Smooth muscle cell (in vitro differentiated cells): ENCODE results near the gene TRIM41. TPM values are rescaled to one million over a fixed set of nuclear protein-coding genes. Genes with fewer than 3 reads are reported as not detected.
A peak's percentile ranks its signal among the peaks of the same experiment; 100 is the strongest.

Experiments
- DNase-seq: peaks from one replicate; lab custom pipeline; 2025; ENCODE audit not compliant: unreplicated experiment; lab: John Stamatoyannopoulos, UW
- H2AFZ ChIP-seq: fragments of 200-600 bp; sonication (generic); 2 replicates; pipeline ENCODE4 v1.6.0; 2016; ENCODE audit warnings: antibody characterized with exemption, low read depth, mild to moderate bottlenecking
- H3F3A ChIP-seq: fragments of 200-600 bp; sonication (generic); 2 replicates; pipeline ENCODE4 v1.6.0; 2017; ENCODE audit warnings: antibody characterized with exemption, low read depth
- H3K27ac ChIP-seq: fragments of 200-600 bp; sonication (generic); 2 replicates; pipeline ENCODE4 v1.5.1; 2016; ENCODE audit warnings: low read depth, mild to moderate bottlenecking
- H3K27me3 ChIP-seq: fragments of 200-600 bp; sonication (generic); 2 replicates; pipeline ENCODE4 v1.6.1; 2016; ENCODE audit warnings: low read depth, mild to moderate bottlenecking
- H3K36me3 ChIP-seq: fragments of 200-600 bp; sonication (generic); 2 replicates; pipeline ENCODE4 v1.5.1; 2016; ENCODE audit warnings: low read depth
- H3K4me1 ChIP-seq: fragments of 200-600 bp; sonication (generic); 2 replicates; pipeline ENCODE4 v1.5.1; 2016; ENCODE audit warnings: low read depth
- H3K4me2 ChIP-seq: fragments of 200-600 bp; sonication (generic); 2 replicates; pipeline ENCODE4 v1.6.0; 2016; ENCODE audit warnings: mild to moderate bottlenecking
- H3K4me3 ChIP-seq: fragments of 200-600 bp; sonication (generic); 2 replicates; pipeline ENCODE4 v1.5.1; 2016; ENCODE audit warnings: mild to moderate bottlenecking
- H3K79me2 ChIP-seq: fragments of 200-600 bp; sonication (generic); 2 replicates; pipeline ENCODE4 v1.6.0; 2016; ENCODE audit warnings: low read depth, mild to moderate bottlenecking
- H3K9ac ChIP-seq: fragments of 200-600 bp; sonication (generic); 2 replicates; pipeline ENCODE4 v1.6.0; 2016; ENCODE audit warnings: low read depth
- H3K9me3 ChIP-seq: fragments of 200-600 bp; sonication (generic); replicated peaks from 2 replicates; pipeline ENCODE4 v1.5.1; 2016; ENCODE audit warnings: low read depth
- H4K20me1 ChIP-seq: fragments of 200-600 bp; sonication (generic); 2 replicates; pipeline ENCODE4 v1.6.0; 2016; ENCODE audit warnings: low read depth
- WGBS: methylation state at CpG from one replicate; pipeline ENCODE4 v1.1.7; 2016; ENCODE audit warnings: low lambda C conversion rate; 5-methylcytosine and 5-hydroxymethylcytosine counted together
- polyA plus RNA-seq: library from polyadenylated mRNA; unstranded; fragments of >200 nt; fragmentation: Nextera tagmentation; extraction: Ambion mirVana; gene quantifications from 2 replicates; pipeline ENCODE4 v1.2.1, GENCODE V29; 2016
- total RNA-seq: library from RNA; depleted of rRNA; stranded (reverse); fragments of >200 nt; gene quantifications from 2 replicates; pipeline ENCODE4 v1.2.3, GENCODE V29; 2014
- TF ChIP-seq, protein P1 (sequence below): fragments of 200-600 bp; sonication (generic); IDR thresholded peaks from 2 replicates; pipeline ENCODE4 v1.5.1; 2017; ENCODE audit warnings: borderline replicate concordance, mild to moderate bottlenecking, antibody characterized with exemption; ENCODE audit not compliant: insufficient read depth, poor library complexity, severe bottlenecking

TRIM41 gene
- total and polyA plus RNA-seq, 2 experiments from 2014 or later, result 2.4 to 7.5 TPM

DNA sequence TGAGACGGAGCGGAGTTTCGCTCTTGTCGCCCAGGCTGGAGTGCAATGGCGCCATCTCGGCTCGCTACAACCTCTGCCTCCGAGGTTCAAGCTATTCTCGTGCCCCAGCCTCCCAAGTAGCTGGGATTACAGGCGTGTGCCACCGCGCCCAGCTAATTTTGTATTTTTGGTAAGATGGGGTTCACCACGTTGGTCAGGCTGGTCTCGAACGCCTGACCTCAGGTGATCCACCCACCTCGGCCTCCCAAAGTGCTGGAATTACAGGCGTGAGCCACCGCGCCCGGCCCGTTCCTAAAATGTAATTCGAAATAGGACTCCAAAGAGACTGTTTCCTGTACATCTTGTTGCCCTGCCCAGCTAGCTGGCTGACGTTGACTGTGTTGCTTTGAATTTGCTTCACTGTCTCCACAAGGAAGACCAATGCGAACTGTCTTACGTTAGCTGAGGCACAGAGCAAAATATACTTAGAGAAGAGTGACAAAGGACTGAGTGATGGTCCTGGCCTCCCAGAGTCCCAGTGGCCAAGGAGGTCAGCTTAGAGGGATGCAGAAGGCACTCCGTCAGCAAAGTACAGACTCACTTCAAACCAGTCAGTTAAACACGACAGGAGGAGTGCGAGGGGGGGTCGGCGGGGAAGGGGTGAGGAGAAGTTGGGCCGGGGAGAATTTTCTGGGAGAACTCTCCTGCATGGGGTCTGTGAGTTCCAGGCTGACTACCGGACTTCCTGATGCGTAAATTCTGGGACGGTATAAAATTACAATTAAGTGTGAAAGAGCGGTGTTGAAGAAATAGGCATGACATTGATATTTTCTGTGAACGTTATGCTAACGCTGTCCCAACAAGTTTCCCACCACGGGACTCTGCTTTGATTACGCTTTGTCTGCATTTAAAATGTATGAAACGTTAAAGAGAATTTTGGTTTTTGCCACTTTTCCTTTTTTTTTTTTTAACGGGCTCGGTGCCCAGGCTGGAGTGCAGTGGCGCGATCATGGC lies 6.8 kb upstream of the TRIM41 start:
- Histone ChIP-seq H3K36me3 (no peaks in the 10 kb centered on the region), H3K4me1 (no peaks in the 10 kb centered on the region), H3K4me2 (peak overlapping the region; percentile 78), H3F3A (peaks cover 15% of the 10 kb centered on the region), H3K9me3 (no peaks in the 10 kb centered on the region), H3K27ac (no peak overlapping the region), H3K9ac (no peak overlapping the region), H3K79me2 (no peaks in the 10 kb centered on the region), H3K4me3 (peak overlapping the region; percentile 47), H4K20me1 (no peaks in the 10 kb centered on the region), H3K27me3 (no peaks in the 10 kb centered on the region), H2AFZ (no peak overlapping the region)
- WGBS, result 61% methylated on average over 44 of the region's 44 CpGs
- TF ChIP-seq, protein P1, sequence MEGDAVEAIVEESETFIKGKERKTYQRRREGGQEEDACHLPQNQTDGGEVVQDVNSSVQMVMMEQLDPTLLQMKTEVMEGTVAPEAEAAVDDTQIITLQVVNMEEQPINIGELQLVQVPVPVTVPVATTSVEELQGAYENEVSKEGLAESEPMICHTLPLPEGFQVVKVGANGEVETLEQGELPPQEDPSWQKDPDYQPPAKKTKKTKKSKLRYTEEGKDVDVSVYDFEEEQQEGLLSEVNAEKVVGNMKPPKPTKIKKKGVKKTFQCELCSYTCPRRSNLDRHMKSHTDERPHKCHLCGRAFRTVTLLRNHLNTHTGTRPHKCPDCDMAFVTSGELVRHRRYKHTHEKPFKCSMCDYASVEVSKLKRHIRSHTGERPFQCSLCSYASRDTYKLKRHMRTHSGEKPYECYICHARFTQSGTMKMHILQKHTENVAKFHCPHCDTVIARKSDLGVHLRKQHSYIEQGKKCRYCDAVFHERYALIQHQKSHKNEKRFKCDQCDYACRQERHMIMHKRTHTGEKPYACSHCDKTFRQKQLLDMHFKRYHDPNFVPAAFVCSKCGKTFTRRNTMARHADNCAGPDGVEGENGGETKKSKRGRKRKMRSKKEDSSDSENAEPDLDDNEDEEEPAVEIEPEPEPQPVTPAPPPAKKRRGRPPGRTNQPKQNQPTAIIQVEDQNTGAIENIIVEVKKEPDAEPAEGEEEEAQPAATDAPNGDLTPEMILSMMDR, result no peak
- no peak for DNase-seq

DNA sequence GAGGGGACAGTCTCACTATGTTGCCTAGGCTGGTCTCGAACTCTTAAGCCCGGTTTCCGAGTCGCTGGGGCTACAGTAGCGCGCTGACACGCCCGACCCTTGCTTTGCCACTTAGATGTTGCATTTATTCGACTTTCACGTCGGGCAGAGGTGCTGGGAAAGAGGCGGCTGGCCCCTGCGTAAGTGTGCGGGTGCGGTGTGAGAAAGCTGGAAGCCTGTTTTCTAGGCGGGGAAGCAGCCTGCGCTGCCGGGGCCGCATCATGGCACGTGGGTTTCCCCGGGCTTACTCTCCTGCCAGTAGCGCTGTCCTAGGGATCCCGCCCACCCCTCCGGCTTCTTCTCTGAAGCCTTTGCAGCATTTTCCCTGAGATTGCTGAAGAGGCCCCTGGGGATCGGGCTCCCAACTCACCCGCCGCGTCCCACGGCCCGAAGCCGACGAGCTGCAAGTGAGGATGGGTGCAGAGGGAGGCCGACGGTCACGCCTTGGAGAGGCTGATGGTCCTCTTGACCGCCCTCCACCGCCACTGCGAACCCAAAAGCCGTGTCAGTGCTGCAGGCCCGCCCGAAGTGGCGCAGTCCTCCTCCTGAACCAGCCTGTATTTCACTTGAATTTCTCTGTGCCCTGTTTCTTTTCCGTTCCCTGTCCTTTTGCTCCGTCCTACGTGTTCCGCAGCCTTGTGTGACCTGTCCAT lies 5.8 kb upstream of the TRIM41 start:
- no peaks in the 10 kb centered on the region for H3K9me3 ChIP-seq
- DNase-seq, result no peak
- no peak overlapping the region for H3K27ac ChIP-seq
- H3K4me2 ChIP-seq, result peak overlapping the region; percentile 78
- no peaks in the 10 kb centered on the region for H3K4me1 ChIP-seq
- H3K27me3 ChIP-seq, result no peaks in the 10 kb centered on the region
- WGBS, result 2% methylated on average over 44 of the region's 46 CpGs
- H3K4me3 ChIP-seq, result peak overlapping the region; percentile 47
- no peaks in the 10 kb centered on the region for H3K36me3 ChIP-seq
- H3K79me2 ChIP-seq, result no peaks in the 10 kb centered on the region
- H3F3A ChIP-seq, result peaks cover 23% of the 10 kb centered on the region
- H3K9ac ChIP-seq, result no peak overlapping the region
- H4K20me1 ChIP-seq, result no peaks in the 10 kb centered on the region
- TF ChIP-seq, protein P1, result no peak
- H2AFZ ChIP-seq, result peak overlapping the region; percentile 38

DNA sequence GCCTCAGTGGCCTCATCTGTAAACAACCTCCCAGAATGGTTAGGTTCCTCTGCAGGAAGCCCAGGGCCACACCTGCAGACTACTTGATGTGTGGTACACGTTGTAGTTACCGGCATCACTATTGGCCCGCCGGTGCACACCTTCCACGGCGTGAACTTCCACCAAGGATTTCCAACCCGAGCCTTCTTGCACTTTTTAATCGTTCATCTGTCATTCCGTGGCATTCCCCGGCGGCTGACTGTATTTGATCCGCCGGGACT lies 5.3 kb upstream of the TRIM41 start:
- DNase-seq, result no peak
- WGBS, result 4% methylated on average over 13 of the region's 13 CpGs

More for the DNA sequence above, 5.3 kb upstream of the TRIM41 start:
- Histone ChIP-seq H3K27me3 (no peaks in the 10 kb centered on the region), H3K4me3 (peak overlapping the region; percentile 47), H3K4me2 (peak overlapping the region; percentile 78), H3K36me3 (no peaks in the 10 kb centered on the region), H3K4me1 (no peaks in the 10 kb centered on the region), H3K9ac (no peak overlapping the region), H2AFZ (peak overlapping the region; percentile 38), H3K79me2 (no peaks in the 10 kb centered on the region), H3K27ac (no peak overlapping the region), H3K9me3 (no peaks in the 10 kb centered on the region), H4K20me1 (no peaks in the 10 kb centered on the region), H3F3A (peaks cover 26% of the 10 kb centered on the region)
- TF ChIP-seq, protein P1, result no peak
